Measurements from ENCODE around the gene TIMELESS. TPM values are rescaled to one million over a fixed set of nuclear protein-coding genes. Genes with fewer than 3 reads are reported as not detected.

TIMELESS gene
- total RNA-seq, 2 donors from 2014 or later: 8.0 to 12.3 TPM

- H3K27me3 ChIP-seq (replicated peaks; ENCODE audit: insufficient read depth): no peaks in the 10 kb centered on the region
- TF ChIP-seq CTCF (IDR thresholded peaks at IDR 0.05): no peak
- no peak for TF ChIP-seq POLR2A (IDR thresholded peaks at IDR 0.05)
- no peak for TF ChIP-seq POLR2AphosphoS5 (IDR thresholded peaks at IDR 0.05)
- no peak overlapping the region for H3K4me3 ChIP-seq
- no peaks in the 10 kb centered on the region for H3K9me3 ChIP-seq
- no peak for DNase-seq (ENCODE audit: low spot score)
- no peak overlapping the region for H3K27ac ChIP-seq
- intact Hi-C loops (cut with DNase I): no loop called here
- no peaks in the 10 kb centered on the region for H3K4me1 ChIP-seq (replicated peaks)
- H3K36me3 ChIP-seq: no peaks in the 10 kb centered on the region
Measured at GRCh38 chr12:56398324-56398723, 50.9 kb downstream of the TIMELESS start.

- H3K4me3 ChIP-seq: no peak overlapping the region
- no peak for DNase-seq (ENCODE audit: low spot score)
- intact Hi-C loops (cut with DNase I): no loop called here
- H3K27me3 ChIP-seq (replicated peaks; ENCODE audit: insufficient read depth): no peaks in the 10 kb centered on the region
- H3K4me1 ChIP-seq (replicated peaks): no peaks in the 10 kb centered on the region
- no peaks in the 10 kb centered on the region for H3K9me3 ChIP-seq
- 92% methylated on average over 2 of the region's 2 CpGs for WGBS
- no peaks in the 10 kb centered on the region for H3K36me3 ChIP-seq
- H3K27ac ChIP-seq: no peak overlapping the region
- no peak for TF ChIP-seq POLR2AphosphoS5 (IDR thresholded peaks at IDR 0.05)
- no peak for TF ChIP-seq POLR2A (IDR thresholded peaks at IDR 0.05)
- no peak for TF ChIP-seq CTCF (IDR thresholded peaks at IDR 0.05)
Measured at GRCh38 chr12:56392331-56392730, 56.9 kb downstream of the TIMELESS start.

DNA sequence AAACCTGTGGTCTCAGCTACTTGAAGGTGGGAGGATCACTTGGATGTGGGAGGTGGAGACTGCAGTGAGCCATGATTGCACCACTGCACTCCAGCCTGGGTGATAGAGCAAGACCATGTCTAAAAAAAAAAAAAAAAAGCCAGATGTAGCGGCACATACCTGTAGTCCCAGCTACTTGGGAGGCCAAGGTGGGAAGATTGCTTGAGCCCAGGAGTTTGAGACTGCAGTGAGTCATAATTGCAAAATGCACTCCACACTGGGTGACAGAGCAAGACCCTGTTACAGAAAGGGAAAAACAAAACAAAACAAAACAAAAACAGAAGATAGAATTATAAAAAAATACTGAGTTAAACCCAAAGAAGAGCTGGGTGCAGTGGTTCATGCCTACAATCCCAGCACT lies 57.5 kb downstream of the TIMELESS start:
- WGBS: 90% methylated on average over 1 of the region's 1 CpG
- Histone ChIP-seq H3K36me3 (no peaks in the 10 kb centered on the region), H3K27ac (no peak overlapping the region), H3K27me3 (replicated peaks; ENCODE audit: insufficient read depth) (no peaks in the 10 kb centered on the region), H3K4me1 (replicated peaks) (no peaks in the 10 kb centered on the region), H3K9me3 (no peaks in the 10 kb centered on the region), H3K4me3 (no peak overlapping the region)
- intact Hi-C loops (cut with DNase I): no loop called here
- no peak for DNase-seq (ENCODE audit: low spot score)
- TF ChIP-seq POLR2AphosphoS5 (IDR thresholded peaks at IDR 0.05) (no peak), CTCF (IDR thresholded peaks at IDR 0.05) (no peak), POLR2A (IDR thresholded peaks at IDR 0.05) (no peak)

GRCh38 chr12:56389412-56389811 lies 59.8 kb downstream of the TIMELESS start:
- no peaks in the 10 kb centered on the region for H3K27me3 ChIP-seq (replicated peaks; ENCODE audit: insufficient read depth)
- no peak overlapping the region for H3K27ac ChIP-seq
- H3K9me3 ChIP-seq: no peaks in the 10 kb centered on the region
- no peak overlapping the region for H3K4me3 ChIP-seq
- intact Hi-C loops (cut with DNase I): no loop called here
- H3K36me3 ChIP-seq: no peaks in the 10 kb centered on the region
- DNase-seq (ENCODE audit: low spot score): no peak
- no peak for TF ChIP-seq POLR2AphosphoS5 (IDR thresholded peaks at IDR 0.05)
- no peak for TF ChIP-seq CTCF (IDR thresholded peaks at IDR 0.05)
- TF ChIP-seq POLR2A (IDR thresholded peaks at IDR 0.05): no peak
- no peaks in the 10 kb centered on the region for H3K4me1 ChIP-seq (replicated peaks)
- WGBS: 61% methylated on average over 5 of the region's 5 CpGs

DNA sequence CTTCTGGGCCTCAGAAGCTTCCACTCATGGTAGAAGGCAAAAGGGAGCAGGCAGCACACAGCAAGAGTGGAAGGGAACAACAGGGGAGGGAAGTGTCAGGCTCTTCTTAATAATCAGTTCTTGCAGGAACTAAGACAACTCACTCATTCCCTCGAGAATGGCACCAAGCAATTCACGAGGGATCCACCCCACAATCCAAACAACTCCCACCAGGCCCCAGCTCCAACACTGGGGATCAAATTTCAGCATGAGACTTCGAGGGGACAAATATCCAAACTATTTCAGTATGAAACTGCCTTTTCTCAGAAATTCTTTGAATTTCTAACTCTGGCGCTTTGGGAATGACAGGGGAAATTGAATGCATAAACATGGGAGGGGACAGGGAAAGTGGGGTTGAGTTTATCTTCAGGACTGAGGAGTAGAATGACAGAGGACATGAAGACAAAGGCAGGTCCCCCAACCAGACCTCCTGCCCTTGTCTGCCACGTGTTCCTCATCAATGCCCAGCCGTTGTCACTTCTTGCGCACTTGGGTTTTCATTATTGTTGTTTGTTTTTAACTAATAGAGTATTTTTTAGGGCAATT lies 62.0 kb downstream of the TIMELESS start:
- H3K27ac ChIP-seq: no peak overlapping the region
- no peak overlapping the region for H3K4me3 ChIP-seq
- no peak for DNase-seq (ENCODE audit: low spot score)
- H3K4me1 ChIP-seq (replicated peaks): no peaks in the 10 kb centered on the region
- TF ChIP-seq CTCF (IDR thresholded peaks at IDR 0.05) (no peak), POLR2AphosphoS5 (IDR thresholded peaks at IDR 0.05) (no peak), POLR2A (IDR thresholded peaks at IDR 0.05) (no peak)
- H3K27me3 ChIP-seq (replicated peaks; ENCODE audit: insufficient read depth): no peaks in the 10 kb centered on the region
- no peaks in the 10 kb centered on the region for H3K9me3 ChIP-seq
- WGBS: 35% methylated on average over 7 of the region's 7 CpGs
- intact Hi-C loops (cut with DNase I): no loop called here
- no peaks in the 10 kb centered on the region for H3K36me3 ChIP-seq

Data from prostate gland (tissue), 2 donors.